ENCODE measurements around the gene KATNAL2. TPM values are rescaled to one million over a fixed set of nuclear protein-coding genes. Genes with fewer than 3 reads are reported as not detected.
A peak's percentile ranks its signal among the peaks of the same experiment; 100 is the strongest.

Gene KATNAL2
- total RNA-seq (2014; rRNA removed; shearing (Covaris generic); ENCODE audit: low replicate concordance) = 3.0 and 3.2 TPM in 2 replicates

- H3K9me3 ChIP-seq = no peaks in the 10 kb centered on the region
- H3K4me3 ChIP-seq = peak within 1 kb of the TSS; percentile 80
- DNase-seq = peak; percentile 72
- no peaks in the 10 kb centered on the region for H3K27me3 ChIP-seq
- no peaks in the 10 kb centered on the region for H3K36me3 ChIP-seq
These were observed at the start of gene KATNAL2, which contains the start of gene PIAS2 for GRCh38 chr18:46917108-46917802. Gene KATNAL2, plus strand, starts transcription at chr18:46917602. Its CDS starts 29,271 bp downstream, at chr18:46946873. Gene PIAS2, minus strand, starts transcription at chr18:46917507. Its CDS starts 162 bp downstream, at chr18:46917345.

- Histone ChIP-seq H3K4me3 (no peak overlapping the region), H3K36me3 (peaks cover 2% of the 10 kb centered on the region; the same call in 1 of the 2 replicates), H3K27me3 (no peaks in the 10 kb centered on the region), H3K9me3 (no peaks in the 10 kb centered on the region; the same call in 1 of the 2 replicates)
- DNase-seq = no peak
These were observed 49.1 kb upstream of the KATNAL2 start for GRCh38 chr18:46868169-46868921.

GRCh38 chr18:46877329-46877987 is 39.9 kb upstream of the KATNAL2 start:
- Histone ChIP-seq H3K36me3 (peaks cover 3% of the 10 kb centered on the region; the same call in 1 of the 2 replicates), H3K9me3 (peaks cover 13% of the 10 kb centered on the region), H3K4me3 (no peak overlapping the region), H3K27me3 (no peaks in the 10 kb centered on the region)
- no peak for DNase-seq

GRCh38 chr18:46883180-46883579 is 34.2 kb upstream of the KATNAL2 start:
- H3K4me3 ChIP-seq = no peak overlapping the region
- H3K36me3 ChIP-seq = peaks cover 3% of the 10 kb centered on the region
- H3K9me3 ChIP-seq = peaks cover 18% of the 10 kb centered on the region; the same call in 1 of the 2 replicates
- no peak for DNase-seq
- no peaks in the 10 kb centered on the region for H3K27me3 ChIP-seq

- Histone ChIP-seq H3K36me3 (peaks cover 22% of the 10 kb centered on the region), H3K4me3 (no peak overlapping the region), H3K27me3 (no peaks in the 10 kb centered on the region), H3K9me3 (peaks cover 20% of the 10 kb centered on the region)
- DNase-seq = no peak
These were observed 30.5 kb upstream of the KATNAL2 start for GRCh38 chr18:46886893-46887292.

GRCh38 chr18:46888965-46889364 is 28.4 kb upstream of the KATNAL2 start:
- no peak for DNase-seq
- H3K36me3 ChIP-seq = peaks cover 22% of the 10 kb centered on the region
- peaks cover 20% of the 10 kb centered on the region for H3K9me3 ChIP-seq
- H3K27me3 ChIP-seq = no peaks in the 10 kb centered on the region
- H3K4me3 ChIP-seq = no peak overlapping the region

- no peaks in the 10 kb centered on the region for H3K27me3 ChIP-seq
- peaks cover 20% of the 10 kb centered on the region for H3K9me3 ChIP-seq
- no peak overlapping the region for H3K4me3 ChIP-seq
- DNase-seq = no peak
- H3K36me3 ChIP-seq = peaks cover 22% of the 10 kb centered on the region
These were observed 25.6 kb upstream of the KATNAL2 start for GRCh38 chr18:46891742-46892214.

- H3K36me3 ChIP-seq = peaks cover 22% of the 10 kb centered on the region
- no peak for DNase-seq
- peaks cover 13% of the 10 kb centered on the region for H3K9me3 ChIP-seq
- no peak overlapping the region for H3K4me3 ChIP-seq
- no peaks in the 10 kb centered on the region for H3K27me3 ChIP-seq
These were observed 24.6 kb upstream of the KATNAL2 start for GRCh38 chr18:46892842-46893241.

- no peak for DNase-seq
- Histone ChIP-seq H3K36me3 (peaks cover 21% of the 10 kb centered on the region), H3K27me3 (no peaks in the 10 kb centered on the region), H3K4me3 (no peak overlapping the region), H3K9me3 (peaks cover 11% of the 10 kb centered on the region)
These were observed 24.0 kb upstream of the KATNAL2 start for GRCh38 chr18:46893360-46893759.

GRCh38 chr18:46894124-46894523 is 23.3 kb upstream of the KATNAL2 start:
- no peak for DNase-seq
- Histone ChIP-seq H3K9me3 (peaks cover 4% of the 10 kb centered on the region), H3K36me3 (peaks cover 14% of the 10 kb centered on the region), H3K27me3 (no peaks in the 10 kb centered on the region), H3K4me3 (no peak overlapping the region)

GRCh38 chr18:46899274-46899948 is 18.0 kb upstream of the KATNAL2 start:
- Histone ChIP-seq H3K9me3 (no peaks in the 10 kb centered on the region), H3K27me3 (no peaks in the 10 kb centered on the region), H3K4me3 (no peak overlapping the region), H3K36me3 (peaks cover 3% of the 10 kb centered on the region)
- no peak for DNase-seq

- Histone ChIP-seq H3K27me3 (no peaks in the 10 kb centered on the region), H3K4me3 (no peak overlapping the region), H3K9me3 (no peaks in the 10 kb centered on the region), H3K36me3 (peaks cover 3% of the 10 kb centered on the region)
- DNase-seq = no peak
These were observed 14.0 kb upstream of the KATNAL2 start for GRCh38 chr18:46903406-46903805.

- no peak for DNase-seq
- Histone ChIP-seq H3K4me3 (no peak overlapping the region), H3K36me3 (0 out of 2 replicates have a peak, but pooled peaks cover 4% of the 10 kb centered on the region), H3K9me3 (no peaks in the 10 kb centered on the region), H3K27me3 (no peaks in the 10 kb centered on the region)
These were observed 7.9 kb upstream of the KATNAL2 start for GRCh38 chr18:46909497-46909896.

GRCh38 chr18:46910856-46911255 is 6.5 kb upstream of the KATNAL2 start:
- Histone ChIP-seq H3K9me3 (no peaks in the 10 kb centered on the region), H3K4me3 (no peak overlapping the region), H3K36me3 (0 out of 2 replicates have a peak, but pooled peaks cover 4% of the 10 kb centered on the region), H3K27me3 (no peaks in the 10 kb centered on the region)
- DNase-seq = no peak

GRCh38 chr18:46915800-46916550 is 1.4 kb upstream of the KATNAL2 start:
- Histone ChIP-seq H3K9me3 (no peaks in the 10 kb centered on the region), H3K27me3 (no peaks in the 10 kb centered on the region), H3K36me3 (no peaks in the 10 kb centered on the region), H3K4me3 (peak overlapping the region; percentile 80)
- DNase-seq = no peak

Measured in MG63 (cell line).